ENCODE measurements around the gene CORIN.

CORIN gene

DNA sequence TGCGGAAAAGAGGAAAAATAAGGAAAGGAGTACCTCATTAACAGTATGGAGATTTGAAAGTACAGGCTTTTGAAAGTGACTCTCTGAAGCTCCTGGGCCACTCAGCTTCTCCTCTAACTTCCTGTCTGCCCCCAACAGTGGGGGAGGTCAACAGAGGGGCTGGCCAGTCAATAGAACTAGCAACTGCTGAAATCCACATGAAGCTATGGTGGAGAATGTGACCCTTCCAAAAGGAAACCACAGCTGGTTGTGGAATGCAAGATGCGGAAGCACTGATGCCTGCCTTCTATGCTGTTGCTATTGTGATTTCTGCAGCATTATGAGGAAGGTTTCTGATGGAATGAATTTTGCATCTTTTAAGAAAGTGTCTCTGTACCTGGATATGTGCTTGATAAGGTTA is 2.4 kb downstream of the CORIN start:
- Histone ChIP-seq H3K9me3 (no peaks in the 10 kb centered on the region), H3K36me3 (no peaks in the 10 kb centered on the region), H3K4me3 (ENCODE audit: low read depth in 1 of 2, low read length in 1 of 2) (no peak overlapping the region), H3K27me3 (peaks cover 45% of the 10 kb centered on the region), H3K4me1 (ENCODE audit: control insufficient read depth in 1 of 2, insufficient read depth in 1 of 2, low read depth in 1 of 2, low read length in 1 of 2) (peaks cover 19 to 31% of the 10 kb centered on the region in 2 experiments), H3K27ac (no peak overlapping the region)
- TF ChIP-seq, protein P1, sequence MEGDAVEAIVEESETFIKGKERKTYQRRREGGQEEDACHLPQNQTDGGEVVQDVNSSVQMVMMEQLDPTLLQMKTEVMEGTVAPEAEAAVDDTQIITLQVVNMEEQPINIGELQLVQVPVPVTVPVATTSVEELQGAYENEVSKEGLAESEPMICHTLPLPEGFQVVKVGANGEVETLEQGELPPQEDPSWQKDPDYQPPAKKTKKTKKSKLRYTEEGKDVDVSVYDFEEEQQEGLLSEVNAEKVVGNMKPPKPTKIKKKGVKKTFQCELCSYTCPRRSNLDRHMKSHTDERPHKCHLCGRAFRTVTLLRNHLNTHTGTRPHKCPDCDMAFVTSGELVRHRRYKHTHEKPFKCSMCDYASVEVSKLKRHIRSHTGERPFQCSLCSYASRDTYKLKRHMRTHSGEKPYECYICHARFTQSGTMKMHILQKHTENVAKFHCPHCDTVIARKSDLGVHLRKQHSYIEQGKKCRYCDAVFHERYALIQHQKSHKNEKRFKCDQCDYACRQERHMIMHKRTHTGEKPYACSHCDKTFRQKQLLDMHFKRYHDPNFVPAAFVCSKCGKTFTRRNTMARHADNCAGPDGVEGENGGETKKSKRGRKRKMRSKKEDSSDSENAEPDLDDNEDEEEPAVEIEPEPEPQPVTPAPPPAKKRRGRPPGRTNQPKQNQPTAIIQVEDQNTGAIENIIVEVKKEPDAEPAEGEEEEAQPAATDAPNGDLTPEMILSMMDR (IDR thresholded peaks at IDR 0.05) = no peak

DNA sequence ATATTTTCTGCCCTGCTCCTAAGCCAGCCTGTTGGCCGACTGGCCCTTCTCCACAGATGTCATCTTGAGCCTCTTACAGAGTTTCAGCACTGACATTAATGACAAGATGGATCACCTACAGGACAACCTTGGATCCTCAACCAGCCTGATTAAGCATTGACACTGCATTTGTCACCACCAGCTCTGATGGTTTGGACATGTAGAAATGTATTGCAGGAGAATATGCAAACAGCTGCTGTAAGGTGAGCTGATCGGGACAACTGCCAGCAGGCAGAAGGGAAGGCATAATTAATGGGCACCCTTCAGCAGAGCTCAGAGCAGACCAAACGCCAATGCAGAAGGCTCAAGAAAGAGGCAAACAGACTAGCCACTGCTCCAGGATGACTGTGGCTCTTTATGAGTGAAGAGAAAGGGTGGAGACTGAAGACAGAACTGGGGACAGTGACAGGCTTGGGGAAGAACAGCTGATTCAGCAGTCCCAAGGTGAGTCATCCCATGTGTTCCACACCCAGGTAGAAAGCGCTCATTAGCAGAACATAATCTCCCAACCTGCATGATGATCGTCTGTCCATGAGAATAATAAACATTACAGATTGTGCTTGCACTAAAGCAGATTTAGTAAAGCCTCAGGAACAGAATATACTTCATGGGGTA is 6.7 kb downstream of the CORIN start:
- Histone ChIP-seq H3K36me3 (no peaks in the 10 kb centered on the region), H3K4me1 (ENCODE audit: control insufficient read depth in 1 of 2, insufficient read depth in 1 of 2, low read depth in 1 of 2, low read length in 1 of 2) (peaks cover under 1 to 11% of the 10 kb centered on the region in 2 experiments), H3K27ac (no peak overlapping the region), H3K9me3 (no peaks in the 10 kb centered on the region), H3K4me3 (ENCODE audit: low read depth in 1 of 2, low read length in 1 of 2) (no peak overlapping the region), H3K27me3 (peaks cover 26% of the 10 kb centered on the region)
- TF ChIP-seq, protein P1 (IDR thresholded peaks at IDR 0.05) = no peak

DNA sequence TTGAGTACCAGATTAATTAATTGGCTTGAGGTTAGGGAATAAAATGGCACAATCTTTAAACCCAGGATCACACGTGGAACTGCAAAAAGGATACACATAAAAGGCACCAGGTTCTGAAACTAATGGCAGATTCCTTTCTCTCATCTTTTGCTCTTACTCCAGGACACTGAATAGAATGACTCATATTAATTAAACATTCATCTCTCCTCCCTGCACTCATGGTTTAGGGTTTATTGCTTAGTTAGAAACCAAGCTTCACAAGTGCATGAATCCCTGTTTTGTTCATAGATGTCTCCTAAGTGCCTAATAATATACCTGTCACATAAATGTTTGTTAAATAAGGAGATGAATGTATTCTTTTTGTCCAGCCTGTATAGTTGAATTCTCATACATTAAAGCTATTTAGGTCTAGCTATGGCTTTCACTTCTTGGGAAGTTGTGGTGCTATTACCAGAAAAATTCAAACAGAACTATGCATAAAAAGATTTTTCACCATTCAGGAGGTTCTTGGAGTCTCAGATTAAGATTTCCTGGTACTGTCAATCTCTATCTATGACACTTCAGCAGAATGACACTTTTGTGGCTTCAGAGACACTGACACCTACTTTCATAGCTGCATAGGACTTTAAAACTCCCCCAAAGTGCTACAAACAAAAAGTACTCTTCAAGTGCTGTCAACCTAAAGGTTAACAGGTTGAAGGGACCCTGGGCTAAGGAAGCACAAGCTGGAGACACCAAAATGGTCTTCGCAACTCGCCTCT is 7.4 kb downstream of the CORIN start:
- peaks cover 23% of the 10 kb centered on the region for H3K27me3 ChIP-seq
- H3K27ac ChIP-seq = no peak overlapping the region
- TF ChIP-seq, protein P1 (IDR thresholded peaks at IDR 0.05) = no peak
- H3K36me3 ChIP-seq = no peaks in the 10 kb centered on the region
- no peak overlapping the region for H3K4me3 ChIP-seq (ENCODE audit: low read depth in 1 of 2, low read length in 1 of 2)
- no peaks in the 10 kb centered on the region for H3K9me3 ChIP-seq
- peaks cover 0 to 4% of the 10 kb centered on the region in 2 experiments for H3K4me1 ChIP-seq (ENCODE audit: control insufficient read depth in 1 of 2, insufficient read depth in 1 of 2, low read depth in 1 of 2, low read length in 1 of 2)

DNA sequence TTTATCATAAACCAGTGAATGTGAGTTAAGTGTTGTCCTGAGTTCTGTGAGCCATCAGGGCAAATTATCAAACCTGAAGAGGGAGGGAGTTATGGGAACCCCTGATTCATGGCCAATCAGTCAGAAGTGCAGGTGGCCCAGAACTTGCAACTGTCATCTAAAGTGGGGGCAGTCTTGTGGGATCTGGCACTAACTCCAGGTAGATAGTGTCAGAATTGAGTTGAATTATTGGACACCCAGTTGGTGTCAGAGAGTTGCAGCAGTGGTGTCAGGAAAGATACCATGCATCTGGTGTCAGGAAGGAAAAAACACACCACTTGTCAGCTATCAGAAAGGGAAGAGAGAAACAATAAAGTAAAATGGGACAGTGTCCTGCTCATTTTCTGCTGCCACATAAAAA is 8.4 kb downstream of the CORIN start:
- Histone ChIP-seq H3K36me3 (no peaks in the 10 kb centered on the region), H3K4me3 (ENCODE audit: low read depth in 1 of 2, low read length in 1 of 2) (no peak overlapping the region), H3K9me3 (no peaks in the 10 kb centered on the region), H3K4me1 (ENCODE audit: control insufficient read depth in 1 of 2, insufficient read depth in 1 of 2, low read depth in 1 of 2, low read length in 1 of 2) (no peaks in the 10 kb centered on the region), H3K27me3 (peaks cover 15% of the 10 kb centered on the region), H3K27ac (no peak overlapping the region)
- TF ChIP-seq, protein P1 (IDR thresholded peaks at IDR 0.05) = no peak

DNA sequence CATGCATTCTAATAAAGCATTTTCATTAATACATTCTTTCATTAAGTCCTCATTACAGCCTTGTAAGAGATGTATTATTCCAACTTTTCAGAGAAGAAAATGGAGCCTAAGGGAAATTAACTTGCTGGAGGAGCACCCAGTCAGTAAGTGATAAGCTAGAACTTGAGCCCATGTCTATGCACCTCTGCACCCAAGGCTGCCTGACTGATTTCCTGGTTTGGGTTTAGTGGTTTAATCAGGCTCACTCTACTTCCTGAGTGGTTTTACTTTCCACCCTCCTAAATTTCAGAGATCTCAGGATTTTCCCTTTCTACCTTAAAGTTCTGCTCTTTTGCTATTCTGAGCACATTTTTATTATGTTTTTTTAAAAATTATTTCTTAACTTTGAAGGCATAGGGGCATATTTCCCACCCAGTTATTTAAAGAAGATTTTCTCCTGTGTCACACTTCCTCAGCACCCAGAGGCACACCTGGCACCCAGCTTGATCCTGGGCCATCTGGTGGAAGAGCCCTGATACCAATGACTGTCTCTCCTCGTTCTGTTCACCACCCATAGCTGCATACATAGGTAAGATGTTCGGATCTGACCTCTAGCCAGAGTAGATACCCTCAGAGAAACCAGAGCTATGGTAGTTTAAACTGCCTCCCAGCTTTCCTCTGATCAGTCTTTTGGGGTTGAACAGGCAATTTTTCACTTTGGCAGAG is 10.4 kb downstream of the CORIN start:
- Histone ChIP-seq H3K36me3 (no peaks in the 10 kb centered on the region), H3K27me3 (peaks cover 15% of the 10 kb centered on the region), H3K9me3 (no peaks in the 10 kb centered on the region), H3K27ac (no peak overlapping the region), H3K4me3 (ENCODE audit: low read depth in 1 of 2, low read length in 1 of 2) (no peak overlapping the region), H3K4me1 (ENCODE audit: control insufficient read depth in 1 of 2, insufficient read depth in 1 of 2, low read depth in 1 of 2, low read length in 1 of 2) (no peaks in the 10 kb centered on the region)
- TF ChIP-seq, protein P1 (IDR thresholded peaks at IDR 0.05) = no peak
